ENCODE data around the gene SEMA3G.

DNA sequence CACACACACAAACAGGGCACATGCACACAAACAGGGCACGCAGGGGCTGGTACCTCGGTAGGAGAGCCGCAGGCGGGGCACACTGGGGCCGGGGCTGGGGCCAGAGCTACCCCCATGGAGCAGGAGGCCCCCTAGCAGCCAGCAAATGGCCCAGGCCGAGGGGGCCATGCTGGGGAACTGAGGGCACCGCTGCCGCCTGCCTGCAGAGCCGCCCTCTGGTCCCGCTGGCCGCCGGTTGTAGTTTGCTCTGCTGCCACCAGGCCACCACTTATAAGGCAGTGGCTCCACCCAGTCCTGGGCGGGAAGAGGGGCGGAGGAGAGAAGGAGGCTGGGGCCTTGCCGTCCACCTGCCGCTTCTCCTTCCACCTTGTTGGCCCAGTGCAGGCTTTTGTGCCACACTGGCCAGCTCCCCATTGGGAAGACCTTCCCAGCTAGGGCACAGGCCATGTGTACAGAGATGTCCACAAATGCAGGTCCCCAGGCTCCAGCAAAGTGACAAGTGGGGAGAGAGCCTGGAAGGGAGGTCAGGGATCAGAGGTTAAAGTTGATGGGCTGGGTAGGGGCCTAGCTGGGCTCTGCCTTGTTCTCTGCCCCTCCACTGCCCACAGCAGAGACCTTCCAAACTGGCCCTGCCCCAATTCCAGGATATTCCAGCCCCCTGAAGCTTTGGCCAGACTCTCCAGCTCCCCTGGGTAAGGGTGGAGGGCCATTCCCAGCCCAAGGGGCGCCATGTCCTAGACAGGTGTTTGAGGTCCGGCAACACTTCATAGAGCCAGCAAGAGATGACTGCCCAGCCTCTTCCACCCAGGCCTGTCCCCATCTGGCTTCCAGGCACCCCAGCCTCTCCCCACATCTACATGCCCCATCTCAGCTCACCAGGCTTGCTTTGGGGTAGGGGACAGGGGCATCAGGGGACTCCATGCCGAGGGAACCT lies at the start of gene SEMA3G:
- TF ChIP-seq, protein P1, sequence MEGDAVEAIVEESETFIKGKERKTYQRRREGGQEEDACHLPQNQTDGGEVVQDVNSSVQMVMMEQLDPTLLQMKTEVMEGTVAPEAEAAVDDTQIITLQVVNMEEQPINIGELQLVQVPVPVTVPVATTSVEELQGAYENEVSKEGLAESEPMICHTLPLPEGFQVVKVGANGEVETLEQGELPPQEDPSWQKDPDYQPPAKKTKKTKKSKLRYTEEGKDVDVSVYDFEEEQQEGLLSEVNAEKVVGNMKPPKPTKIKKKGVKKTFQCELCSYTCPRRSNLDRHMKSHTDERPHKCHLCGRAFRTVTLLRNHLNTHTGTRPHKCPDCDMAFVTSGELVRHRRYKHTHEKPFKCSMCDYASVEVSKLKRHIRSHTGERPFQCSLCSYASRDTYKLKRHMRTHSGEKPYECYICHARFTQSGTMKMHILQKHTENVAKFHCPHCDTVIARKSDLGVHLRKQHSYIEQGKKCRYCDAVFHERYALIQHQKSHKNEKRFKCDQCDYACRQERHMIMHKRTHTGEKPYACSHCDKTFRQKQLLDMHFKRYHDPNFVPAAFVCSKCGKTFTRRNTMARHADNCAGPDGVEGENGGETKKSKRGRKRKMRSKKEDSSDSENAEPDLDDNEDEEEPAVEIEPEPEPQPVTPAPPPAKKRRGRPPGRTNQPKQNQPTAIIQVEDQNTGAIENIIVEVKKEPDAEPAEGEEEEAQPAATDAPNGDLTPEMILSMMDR (optimal IDR thresholded peaks at IDR 0.05 in 1 of 3, IDR thresholded peaks at IDR 0.05 in 1 of 3, conservative IDR thresholded peaks at IDR 0.05 in 1 of 3; ENCODE audit: extremely low read depth in 1 of 3, insufficient read depth in 2 of 3, low read length in 3 of 3): peak in 2 of 3 experiments; percentile 44 to 76
- no peak for TF ChIP-seq EZH2 (IDR thresholded peaks at IDR 0.05; ENCODE audit: low read length)
